Epithelial cell of esophagus (primary cell): ENCODE results near the gene SLC40A1.

Experiments
- DNase-seq: peaks from one replicate; pipeline ENCODE4 v3.0.0; 2010; ENCODE audit warnings: low read depth
- H3K4me3 ChIP-seq: 2 replicates; pipeline ENCODE4 v1.5.1; 2011; ENCODE audit warnings: mild to moderate bottlenecking, low read length, control low read depth
- TF ChIP-seq, protein P1 (sequence below): IDR thresholded peaks from 2 replicates; pipeline ENCODE4 v1.5.1; 2011; ENCODE audit warnings: low read depth, mild to moderate bottlenecking, low read length, control low read depth, inconsistent platforms; ENCODE audit not compliant: insufficient read depth; ENCODE audit errors: missing control alignments

SLC40A1 gene

GRCh38 chr2:189579585-189580186, 900 bp downstream of the SLC40A1 start:
- DNase-seq = peak; percentile 51
- no peak overlapping the region for H3K4me3 ChIP-seq
- TF ChIP-seq, protein P1, sequence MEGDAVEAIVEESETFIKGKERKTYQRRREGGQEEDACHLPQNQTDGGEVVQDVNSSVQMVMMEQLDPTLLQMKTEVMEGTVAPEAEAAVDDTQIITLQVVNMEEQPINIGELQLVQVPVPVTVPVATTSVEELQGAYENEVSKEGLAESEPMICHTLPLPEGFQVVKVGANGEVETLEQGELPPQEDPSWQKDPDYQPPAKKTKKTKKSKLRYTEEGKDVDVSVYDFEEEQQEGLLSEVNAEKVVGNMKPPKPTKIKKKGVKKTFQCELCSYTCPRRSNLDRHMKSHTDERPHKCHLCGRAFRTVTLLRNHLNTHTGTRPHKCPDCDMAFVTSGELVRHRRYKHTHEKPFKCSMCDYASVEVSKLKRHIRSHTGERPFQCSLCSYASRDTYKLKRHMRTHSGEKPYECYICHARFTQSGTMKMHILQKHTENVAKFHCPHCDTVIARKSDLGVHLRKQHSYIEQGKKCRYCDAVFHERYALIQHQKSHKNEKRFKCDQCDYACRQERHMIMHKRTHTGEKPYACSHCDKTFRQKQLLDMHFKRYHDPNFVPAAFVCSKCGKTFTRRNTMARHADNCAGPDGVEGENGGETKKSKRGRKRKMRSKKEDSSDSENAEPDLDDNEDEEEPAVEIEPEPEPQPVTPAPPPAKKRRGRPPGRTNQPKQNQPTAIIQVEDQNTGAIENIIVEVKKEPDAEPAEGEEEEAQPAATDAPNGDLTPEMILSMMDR = no peak

DNA sequence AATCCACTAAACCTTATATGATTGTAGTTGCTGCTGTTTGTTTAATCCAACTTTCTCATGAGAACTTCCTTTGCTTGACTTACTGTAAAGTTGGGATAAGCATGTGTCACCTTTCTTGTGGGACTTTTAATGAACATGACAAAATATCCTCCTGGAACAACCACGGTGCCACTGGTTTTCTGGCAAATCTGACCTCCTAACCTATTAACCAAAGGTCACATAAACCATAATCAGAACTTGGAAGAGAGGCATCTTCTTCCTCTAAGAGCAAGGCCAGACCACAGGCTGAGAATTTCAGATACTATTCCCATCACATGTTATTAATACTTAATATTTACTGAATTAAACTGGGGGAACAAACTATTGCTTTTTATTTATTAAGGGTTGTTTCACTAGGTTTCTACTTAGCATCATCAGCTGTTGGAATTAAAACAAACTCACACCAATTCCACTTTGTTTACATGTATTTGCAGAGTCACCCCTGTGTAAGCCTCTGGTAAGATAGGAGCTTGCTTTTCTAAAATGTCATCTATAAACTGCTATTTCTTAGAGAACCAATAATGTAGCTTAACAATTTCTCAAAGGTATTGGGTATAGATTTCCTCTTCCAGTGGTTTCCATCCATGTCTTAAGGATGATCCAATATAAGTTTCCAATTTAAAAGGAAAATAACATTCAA, 2.2 kb downstream of the SLC40A1 start:
- TF ChIP-seq, protein P1 = no peak
- no peak for DNase-seq
- no peak overlapping the region for H3K4me3 ChIP-seq

DNA sequence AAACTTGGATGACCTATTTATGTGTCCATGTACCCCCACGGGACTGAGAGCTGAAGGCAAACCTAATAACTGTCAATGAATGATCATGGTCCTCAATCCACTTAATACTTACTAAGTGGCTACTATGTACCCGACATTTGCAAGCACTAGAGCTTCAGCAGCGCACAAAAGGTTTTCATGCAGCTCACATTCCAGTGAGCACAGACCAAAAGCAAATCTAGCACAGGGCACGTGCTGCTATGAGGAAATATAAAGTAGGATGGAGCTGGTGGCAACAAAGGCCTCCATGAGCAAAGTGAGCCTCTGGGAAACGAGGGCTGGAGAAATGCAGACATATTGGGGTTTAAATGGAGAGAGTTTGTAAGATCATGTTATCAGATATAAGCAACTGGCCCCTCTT, 3.5 kb downstream of the SLC40A1 start:
- DNase-seq = no peak
- TF ChIP-seq, protein P1 = no peak
- H3K4me3 ChIP-seq = no peak overlapping the region

GRCh38 chr2:189576396-189576795, 4.2 kb downstream of the SLC40A1 start:
- no peak for DNase-seq
- no peak overlapping the region for H3K4me3 ChIP-seq
- TF ChIP-seq, protein P1 = no peak

- no peak overlapping the region for H3K4me3 ChIP-seq
- no peak for DNase-seq
- TF ChIP-seq, protein P1 = no peak
These were observed 5.7 kb downstream of the SLC40A1 start for GRCh38 chr2:189574793-189575475.

DNA sequence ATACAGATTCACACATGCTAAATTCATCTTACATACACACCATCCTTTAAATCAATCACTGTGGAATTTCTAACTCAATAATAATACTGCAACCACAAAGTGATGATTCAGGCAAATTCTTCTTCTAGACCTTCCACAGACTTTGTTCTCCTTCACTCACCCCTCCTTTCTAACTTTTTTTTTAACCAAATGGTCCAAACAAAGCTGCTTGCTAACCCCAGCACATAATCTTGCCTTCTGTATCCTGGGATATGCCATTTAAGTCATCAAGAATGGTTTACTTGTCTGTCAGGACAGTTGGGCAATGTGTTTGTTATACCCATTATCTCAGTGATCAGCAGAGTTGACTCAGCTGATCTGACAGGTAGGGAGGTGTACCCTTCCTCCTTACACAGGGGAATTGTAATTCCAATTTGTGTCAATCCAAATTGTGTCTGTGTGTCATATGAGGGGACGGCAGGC, 10.0 kb downstream of the SLC40A1 start:
- H3K4me3 ChIP-seq = no peak overlapping the region
- DNase-seq = peak; percentile 37
- TF ChIP-seq, protein P1 = no peak
